Colonic mucosa (tissue), 4 donors: ENCODE results near the gene NLRP6. TPM values are rescaled to one million over a fixed set of nuclear protein-coding genes. Genes with fewer than 3 reads are reported as not detected.
A peak's percentile ranks its signal among the peaks of the same experiment; 100 is the strongest.
"Not testable (repeated sequence)": the region's sequence is repeated elsewhere in the genome, so short reads cannot be mapped to it uniquely, and the experiment has no call there.

Source experiments
- DNase-seq: peaks from one replicate; pipeline ENCODE4 v3.0.0-alpha.2; 2020
- H3K27ac ChIP-seq: fragments of 200-600 bp; one replicate; pipeline ENCODE4 v1.8.0; 2021
- H3K27me3 ChIP-seq: fragments of 200-600 bp; one replicate; pipeline ENCODE4 v1.8.0; 2021
- H3K36me3 ChIP-seq: fragments of 200-600 bp; one replicate; pipeline ENCODE4 v1.8.0; 2021
- H3K4me1 ChIP-seq: fragments of 200-600 bp; one replicate; pipeline ENCODE4 v1.8.0; 2021; ENCODE audit warnings: mild to moderate bottlenecking
- H3K4me3 ChIP-seq: fragments of 200-600 bp; one replicate; pipeline ENCODE4 v1.8.0; 2021
- H3K9ac ChIP-seq, 2 donors: one replicate each; pipeline ENCODE4 v1.7.0; 2013; ENCODE audit warnings: control low read depth in 2 of 2, low read depth in 2 of 2, low read length in 2 of 2
- H3K9me3 ChIP-seq: fragments of 200-600 bp; one replicate; pipeline ENCODE4 v1.8.0; 2021
- CTCF ChIP-seq: fragments of 200-600 bp; IDR thresholded peaks from one replicate; pipeline ENCODE4 v1.8.0; 2022; ENCODE audit warnings: antibody characterized with exemption, mild to moderate bottlenecking
- intact Hi-C: fragments of 100-400 bp; cut with DNase I; formaldehyde crosslinking; loops from one replicate; pipeline ENCODE4 v1.14.1; 2022
- total RNA-seq, 2 donors: library from RNA; stranded (reverse); fragmentation: NEBNext Ultra II Directional in 1 of 2; extraction: Animal tissue kit (Norgen Biotek cat#: 25700) in 1 of 2; gene quantifications; one replicate each; pipeline ENCODE4 v1.2.1, GENCODE V29; 2021
- donor health status: healthy.
- donor health status: DM: no; HTN: no; CAD: no.
- donor health status: DM: no; HTN: no; CAD: no.

NLRP6 gene
- total RNA-seq, 2 donors from 2014 or later: 0.17 to 0.72 TPM

DNA sequence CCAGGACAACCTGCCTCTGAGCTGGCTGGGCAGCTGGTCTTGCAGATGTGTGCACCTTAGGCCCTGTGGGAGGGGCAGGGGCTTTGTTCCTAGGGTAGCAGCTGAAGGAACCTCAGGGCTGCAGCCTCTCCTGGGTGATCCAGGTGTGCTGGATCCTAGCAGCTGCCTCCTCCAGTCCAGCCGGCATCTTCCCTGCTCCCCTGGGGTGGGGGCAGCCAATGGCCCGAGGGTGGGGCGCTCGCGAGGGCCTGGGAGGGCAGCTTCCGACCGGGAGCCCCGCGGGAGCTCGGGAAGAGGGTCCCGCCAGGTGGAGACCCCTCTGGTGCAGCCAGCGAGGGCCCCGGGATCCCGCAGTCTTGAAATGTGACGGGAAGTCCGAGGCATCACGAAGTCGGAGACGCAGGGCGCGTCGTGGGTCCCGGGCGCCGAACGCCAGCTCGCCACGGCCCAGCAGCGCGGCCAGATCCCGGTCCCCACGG lies 37.3 kb downstream of the NLRP6 start:
- peaks cover 8% of the 10 kb centered on the region for H3K4me1 ChIP-seq

DNA sequence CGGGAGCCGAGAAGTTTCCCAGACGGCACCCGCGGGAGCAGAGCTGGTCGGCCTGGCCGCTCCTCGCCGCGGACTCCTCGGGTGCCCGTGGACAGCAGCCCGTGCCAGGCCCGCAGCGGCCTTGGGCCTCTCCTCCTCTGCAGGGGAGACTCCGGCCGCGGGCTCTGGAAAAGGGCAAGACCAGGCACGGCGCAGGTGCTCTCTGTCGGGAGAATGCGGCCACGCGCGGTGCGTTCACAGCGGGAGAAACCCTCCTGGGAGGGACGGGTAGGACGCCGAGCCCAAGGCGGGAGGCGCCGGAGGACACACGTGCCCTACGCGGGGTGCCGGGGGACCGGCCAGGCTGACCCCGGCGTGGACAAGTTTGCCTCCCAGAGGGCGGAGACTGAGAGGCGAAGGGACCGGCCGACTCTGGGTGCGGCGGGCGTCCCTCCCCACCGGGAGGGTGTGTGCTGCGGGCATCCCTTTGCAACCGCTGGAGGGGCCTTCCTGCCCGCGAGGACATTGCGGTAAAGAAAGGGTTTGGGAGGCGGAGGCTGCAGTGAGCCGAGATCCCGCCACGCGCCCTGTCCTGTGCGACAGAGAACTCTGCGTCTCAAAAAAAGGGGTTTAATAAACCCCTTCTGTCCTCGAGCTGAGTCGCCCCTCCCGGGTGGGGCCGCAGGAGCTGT lies 38.0 kb downstream of the NLRP6 start:
- Histone ChIP-seq H3K9ac (peak overlapping the region; percentile 66 to 93), H3K4me3 (peak overlapping the region; percentile 58), H3K27ac (peak overlapping the region; percentile 98), H3K27me3 (no peaks in the 10 kb centered on the region), H3K4me1 (peaks cover 8% of the 10 kb centered on the region), H3K36me3 (no peaks in the 10 kb centered on the region), H3K9me3 (no peaks in the 10 kb centered on the region)
- DNase-seq: no peak
- no peak for TF ChIP-seq CTCF
- intact Hi-C loops: no loop called here

More for the DNA sequence above, 37.3 kb downstream of the NLRP6 start:
- peak overlapping the region; percentile 66 to 93 for H3K9ac ChIP-seq
- H3K27me3 ChIP-seq: no peaks in the 10 kb centered on the region
- no peaks in the 10 kb centered on the region for H3K36me3 ChIP-seq
- no peak for TF ChIP-seq CTCF
- peak overlapping the region; percentile 98 for H3K27ac ChIP-seq
- no peak for DNase-seq
- intact Hi-C loops: no loop called here
- peak overlapping the region; percentile 58 for H3K4me3 ChIP-seq
- no peaks in the 10 kb centered on the region for H3K9me3 ChIP-seq

GRCh38 chr11:316891-317301 lies 38.7 kb downstream of the NLRP6 start:
- Histone ChIP-seq H3K4me3 (peak overlapping the region; percentile 58), H3K4me1 (peaks cover 8% of the 10 kb centered on the region), H3K9me3 (no peaks in the 10 kb centered on the region), H3K9ac (peak overlapping the region in 1 of 2 donors; percentile 93), H3K27ac (peak overlapping the region; percentile 98), H3K36me3 (no peaks in the 10 kb centered on the region), H3K27me3 (no peaks in the 10 kb centered on the region)
- intact Hi-C loops: no loop called here
- no peak for DNase-seq
- TF ChIP-seq CTCF: no peak

DNA sequence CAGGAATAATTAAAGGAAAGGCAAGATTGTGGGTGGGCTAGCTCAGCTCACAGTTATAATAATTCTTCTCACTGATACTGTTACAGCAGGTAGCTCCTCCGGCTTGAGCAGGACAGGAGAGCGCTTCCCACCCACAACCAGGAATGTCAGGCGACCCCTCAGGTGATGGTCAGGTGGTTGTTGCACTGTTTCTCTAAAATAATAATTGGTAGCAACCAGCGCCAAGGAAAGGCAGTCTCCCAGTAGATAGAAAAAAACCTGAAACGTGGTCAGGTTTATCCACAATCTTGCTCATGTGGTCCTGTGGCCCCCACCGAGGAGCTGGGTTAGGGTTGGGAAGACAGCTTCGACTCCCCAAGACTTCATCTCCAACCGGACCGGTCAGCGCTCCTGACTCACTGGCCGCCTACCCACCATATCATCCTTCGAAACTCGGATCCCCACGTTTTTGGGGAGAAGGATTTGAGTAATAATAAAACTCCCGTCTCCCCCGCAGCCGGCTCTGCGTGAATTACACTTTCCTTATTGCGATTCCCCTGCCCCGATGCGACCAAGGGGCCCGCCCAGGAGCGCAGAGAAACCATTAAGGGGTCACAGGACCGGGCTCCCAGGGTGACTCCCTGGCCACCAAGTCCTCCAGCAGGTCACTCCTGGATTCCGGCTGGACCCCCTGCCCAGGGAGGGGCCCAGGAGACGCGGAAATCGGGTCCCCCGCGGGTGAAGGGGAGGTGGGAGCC lies 39.6 kb downstream of the NLRP6 start:
- H3K9ac ChIP-seq, H3K4me3 ChIP-seq, H3K9me3 ChIP-seq, H3K4me1 ChIP-seq, H3K36me3 ChIP-seq, H3K27me3 ChIP-seq, DNase-seq, intact Hi-C loops: not testable (repeated sequence)
- peak overlapping the region; percentile 98 for H3K27ac ChIP-seq

DNA sequence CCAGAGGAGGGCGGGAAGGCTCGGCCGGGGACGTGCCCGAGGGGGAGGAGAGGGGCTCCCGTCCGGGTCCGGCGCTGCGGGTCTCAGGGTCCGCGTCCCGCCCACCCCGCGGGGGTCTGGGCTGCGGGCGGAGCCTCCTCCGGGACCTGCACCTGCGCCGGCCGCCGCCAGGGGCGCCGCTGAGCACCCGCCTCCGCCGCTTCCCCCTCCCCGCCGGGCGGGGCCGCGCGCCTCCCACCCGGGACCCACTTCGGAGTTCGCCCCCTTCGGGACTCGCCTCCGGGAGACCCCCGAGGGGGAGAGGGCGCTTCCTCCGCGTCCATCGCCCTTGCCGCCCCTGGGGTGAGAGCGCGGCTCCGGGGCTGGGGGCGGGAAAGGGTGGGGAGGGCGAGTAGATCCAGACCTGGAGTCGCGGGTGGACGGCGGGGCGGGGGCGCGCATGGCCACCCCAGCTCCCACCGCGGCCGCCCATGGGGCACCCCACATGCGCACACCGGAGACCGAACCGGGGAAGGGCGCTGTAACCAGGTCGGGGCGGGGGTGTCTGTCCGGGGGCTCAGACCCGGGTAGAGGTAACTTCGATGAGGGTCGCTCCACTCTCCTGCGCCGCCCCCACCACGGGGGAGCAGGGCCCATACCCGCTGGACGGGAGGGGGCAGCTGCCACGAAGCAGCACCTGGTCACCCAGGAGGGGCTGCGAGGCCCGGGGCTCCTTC lies 40.4 kb downstream of the NLRP6 start:
- DNase-seq, H3K36me3 ChIP-seq, H3K9me3 ChIP-seq, H3K4me1 ChIP-seq, H3K27me3 ChIP-seq, intact Hi-C loops: not testable (repeated sequence)
- Histone ChIP-seq H3K27ac (peak overlapping the region; percentile 90), H3K9ac (peak overlapping the region in 1 of 2 donors; percentile 66), H3K4me3 (peak overlapping the region; percentile 44)

DNA sequence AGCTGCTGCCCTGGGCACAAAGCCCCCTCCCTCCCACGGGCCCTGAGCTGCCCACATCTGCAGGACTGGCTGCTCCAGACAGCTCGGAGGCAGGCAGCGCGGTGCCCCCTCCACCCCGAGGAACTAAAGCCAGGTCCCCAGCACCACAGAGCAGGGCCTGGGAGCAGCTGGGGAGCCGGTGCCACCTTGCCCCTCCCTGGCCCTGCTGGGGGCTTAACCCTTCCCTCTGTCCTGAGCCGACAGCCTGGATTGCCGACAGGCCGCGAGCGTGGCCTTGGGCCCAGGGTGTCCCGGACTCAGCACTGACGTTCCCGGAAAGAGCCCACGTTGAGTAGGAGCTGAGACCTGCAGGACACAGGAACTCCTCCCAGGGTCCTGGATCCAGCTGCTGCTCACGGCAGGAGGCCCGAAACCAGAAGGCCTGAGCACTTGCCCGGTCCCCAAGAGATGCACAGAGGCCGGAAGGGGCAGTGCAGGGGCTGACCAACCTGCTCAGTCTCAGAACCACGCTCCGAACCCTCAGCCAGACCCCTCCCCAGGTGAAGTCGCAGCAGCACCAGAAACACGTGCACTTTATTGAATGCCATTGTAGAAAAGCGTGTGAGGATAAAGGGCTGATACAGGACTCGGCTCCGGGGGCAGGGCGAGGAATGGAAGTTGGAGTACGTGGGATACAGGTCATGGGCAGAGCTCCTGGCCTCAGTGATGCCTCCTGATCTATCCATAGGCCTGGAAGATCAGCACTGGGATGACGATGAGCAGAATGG lies 41.1 kb downstream of the NLRP6 start:
- intact Hi-C loops, H3K27me3 ChIP-seq, H3K36me3 ChIP-seq, H3K4me1 ChIP-seq, H3K9me3 ChIP-seq: not testable (repeated sequence)
- peak overlapping the region; percentile 58 to 66 for H3K9ac ChIP-seq
- H3K4me3 ChIP-seq: peak overlapping the region; percentile 44
- H3K27ac ChIP-seq: peak overlapping the region; percentile 90
- peak; percentile 33 for DNase-seq

DNA sequence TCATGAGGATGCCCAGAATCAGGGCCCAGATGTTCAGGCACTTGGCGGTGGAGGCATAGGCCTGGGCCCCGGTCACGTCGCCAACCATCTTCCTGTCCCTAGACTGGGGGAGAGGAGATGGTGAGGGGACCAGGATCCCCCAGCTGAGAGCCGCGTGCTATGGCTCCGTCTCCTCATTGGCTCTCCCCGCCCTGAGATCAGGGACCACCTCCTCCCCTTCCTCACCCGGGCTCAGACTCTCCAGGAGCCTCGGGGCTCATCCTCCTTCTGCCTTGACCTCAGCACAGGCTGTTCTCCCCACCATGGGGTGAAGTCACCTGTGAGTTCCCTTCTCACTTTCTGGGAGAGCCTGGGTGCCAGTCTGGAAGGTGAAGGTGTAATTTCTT lies 41.7 kb downstream of the NLRP6 start:
- peak overlapping the region; percentile 51 for H3K4me3 ChIP-seq
- intact Hi-C loops, DNase-seq: not testable (repeated sequence)

More for the DNA sequence above, 41.7 kb downstream of the NLRP6 start:
- H3K9ac ChIP-seq: peak overlapping the region; percentile 86 to 93
- not testable (repeated sequence) for H3K9me3 ChIP-seq, H3K36me3 ChIP-seq, H3K4me1 ChIP-seq, H3K27me3 ChIP-seq
- H3K27ac ChIP-seq: peak overlapping the region; percentile 90
